Calu3 (cell line): ENCODE results near the gene PANK2. TPM values are rescaled to one million over a fixed set of nuclear protein-coding genes. Genes with fewer than 3 reads are reported as not detected.
"Not testable (repeated sequence)": the region's sequence is repeated elsewhere in the genome, so short reads cannot be mapped to it uniquely, and the experiment has no call there.

ENCODE experiments used
- BruUV-seq: library from RNA; stranded (reverse); fragments of 400-500 nt; replicated peaks from 2 replicates; lab custom pipeline; 2021; lab: Mats Ljungman, UMichigan
- CTCF ChIA-PET: fragments of 300-600 bp; sonication (Branson Sonifier 250); formaldehyde crosslinking; loops from one replicate; lab custom pipeline; 2022; ENCODE audit warnings: antibody characterized with exemption; lab: Charles Lee
- DNase-seq: peaks from one replicate; pipeline ENCODE4 v3.0.0; 2022
- H3K27ac Mint-ChIP-seq: one replicate; pipeline ENCODE4 v1.8.0; 2022; ENCODE audit warnings: mixed read lengths; ENCODE audit not compliant: unreplicated experiment
- H3K27me3 Mint-ChIP-seq: one replicate; pipeline ENCODE4 v1.8.0; 2022; ENCODE audit warnings: mixed read lengths; ENCODE audit not compliant: unreplicated experiment
- H3K36me3 Mint-ChIP-seq: one replicate; pipeline ENCODE4 v1.8.0; 2022; ENCODE audit warnings: mild to moderate bottlenecking, moderate library complexity, mixed read lengths; ENCODE audit not compliant: insufficient read depth, unreplicated experiment
- H3K4me1 Mint-ChIP-seq: one replicate; pipeline ENCODE4 v1.8.0; 2022; ENCODE audit warnings: mild to moderate bottlenecking, low read depth, mixed read lengths; ENCODE audit not compliant: unreplicated experiment
- H3K4me3 Mint-ChIP-seq: one replicate; pipeline ENCODE4 v1.8.0; 2022; ENCODE audit warnings: mild to moderate bottlenecking, low read depth, moderate library complexity, mixed read lengths; ENCODE audit not compliant: unreplicated experiment
- H3K9me3 Mint-ChIP-seq: one replicate; pipeline ENCODE4 v1.8.0; 2022; ENCODE audit warnings: low read depth, mixed read lengths; ENCODE audit not compliant: unreplicated experiment
- CTCF ChIP-seq: fragments of 200-600 bp; IDR thresholded peaks from one replicate; pipeline ENCODE4 v1.8.0; 2022; ENCODE audit warnings: antibody characterized with exemption; ENCODE audit not compliant: unreplicated experiment
- intact Hi-C: fragments of 100-400 bp; cut with micrococcal nuclease; formaldehyde crosslinking; loops from one replicate; pipeline ENCODE4 v1.10.0; 2022; ENCODE audit not compliant: unreplicated experiment
- total RNA-seq: library from RNA; stranded (reverse); gene quantifications from 2 replicates; pipeline ENCODE4 v1.2.3, GENCODE V29; 2022

The PANK2 gene
- total RNA-seq, 1 experiment from 2014 or later: 37.9 TPM

DNA sequence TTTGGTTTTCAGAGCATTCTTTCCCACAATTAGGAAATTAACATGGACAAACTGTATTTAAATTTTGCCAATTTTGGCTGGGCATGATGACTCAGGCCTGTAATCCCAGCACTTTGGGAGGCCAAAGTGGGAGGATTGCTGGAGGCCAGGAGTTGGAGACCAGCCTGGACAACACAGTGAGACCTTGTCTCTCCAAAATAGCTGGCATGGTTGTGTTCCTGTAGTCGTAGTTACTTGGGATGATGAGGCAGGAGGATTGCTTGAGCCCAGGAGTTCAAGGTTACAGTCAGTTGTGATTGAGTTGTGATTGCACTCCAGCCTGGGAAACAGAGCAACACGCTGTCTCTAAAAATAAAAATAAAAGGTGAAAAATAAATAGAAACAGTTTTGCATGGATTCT is 15.0 kb downstream of the PANK2 start:
- Mint-ChIP-seq H3K9me3 (no peaks in the 10 kb centered on the region), H3K36me3 (peaks cover 25% of the 10 kb centered on the region), H3K27me3 (no peaks in the 10 kb centered on the region), H3K4me3 (no peak overlapping the region), H3K4me1 (peaks cover 10% of the 10 kb centered on the region), H3K27ac (no peak overlapping the region)
- intact Hi-C loops: no loop called here
- CTCF ChIA-PET: no interaction called here
- no peak for TF ChIP-seq CTCF
- BruUV-seq: no TSS peak
- DNase-seq: no peak

DNA sequence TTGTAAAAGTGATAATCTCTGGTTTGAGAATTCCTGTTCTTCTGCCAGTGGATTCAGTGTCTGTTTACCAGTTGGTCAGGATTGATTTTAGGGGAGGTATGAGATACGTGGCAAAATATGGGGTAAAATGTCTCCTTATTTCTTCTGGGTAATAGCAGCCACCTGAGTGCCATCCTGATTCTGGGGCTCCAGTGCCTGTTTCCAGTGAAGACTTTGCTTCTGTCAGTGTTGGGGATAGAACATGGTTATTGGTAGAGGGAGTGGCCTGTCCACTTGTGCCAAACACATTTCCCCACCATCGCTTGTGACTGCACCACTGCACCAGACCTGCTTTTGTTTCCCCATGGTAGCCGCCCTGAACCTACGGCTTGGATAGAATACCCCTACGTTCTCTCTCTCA is 15.7 kb downstream of the PANK2 start:
- peaks cover 10% of the 10 kb centered on the region for H3K4me1 Mint-ChIP-seq
- DNase-seq: no peak
- no peaks in the 10 kb centered on the region for H3K27me3 Mint-ChIP-seq
- TF ChIP-seq CTCF: no peak
- peaks cover 28% of the 10 kb centered on the region for H3K36me3 Mint-ChIP-seq
- H3K9me3 Mint-ChIP-seq: no peaks in the 10 kb centered on the region
- H3K27ac Mint-ChIP-seq: no peak overlapping the region
- no peak overlapping the region for H3K4me3 Mint-ChIP-seq
- BruUV-seq: no TSS peak
- CTCF ChIA-PET: no interaction called here
- intact Hi-C loops: no loop called here

DNA sequence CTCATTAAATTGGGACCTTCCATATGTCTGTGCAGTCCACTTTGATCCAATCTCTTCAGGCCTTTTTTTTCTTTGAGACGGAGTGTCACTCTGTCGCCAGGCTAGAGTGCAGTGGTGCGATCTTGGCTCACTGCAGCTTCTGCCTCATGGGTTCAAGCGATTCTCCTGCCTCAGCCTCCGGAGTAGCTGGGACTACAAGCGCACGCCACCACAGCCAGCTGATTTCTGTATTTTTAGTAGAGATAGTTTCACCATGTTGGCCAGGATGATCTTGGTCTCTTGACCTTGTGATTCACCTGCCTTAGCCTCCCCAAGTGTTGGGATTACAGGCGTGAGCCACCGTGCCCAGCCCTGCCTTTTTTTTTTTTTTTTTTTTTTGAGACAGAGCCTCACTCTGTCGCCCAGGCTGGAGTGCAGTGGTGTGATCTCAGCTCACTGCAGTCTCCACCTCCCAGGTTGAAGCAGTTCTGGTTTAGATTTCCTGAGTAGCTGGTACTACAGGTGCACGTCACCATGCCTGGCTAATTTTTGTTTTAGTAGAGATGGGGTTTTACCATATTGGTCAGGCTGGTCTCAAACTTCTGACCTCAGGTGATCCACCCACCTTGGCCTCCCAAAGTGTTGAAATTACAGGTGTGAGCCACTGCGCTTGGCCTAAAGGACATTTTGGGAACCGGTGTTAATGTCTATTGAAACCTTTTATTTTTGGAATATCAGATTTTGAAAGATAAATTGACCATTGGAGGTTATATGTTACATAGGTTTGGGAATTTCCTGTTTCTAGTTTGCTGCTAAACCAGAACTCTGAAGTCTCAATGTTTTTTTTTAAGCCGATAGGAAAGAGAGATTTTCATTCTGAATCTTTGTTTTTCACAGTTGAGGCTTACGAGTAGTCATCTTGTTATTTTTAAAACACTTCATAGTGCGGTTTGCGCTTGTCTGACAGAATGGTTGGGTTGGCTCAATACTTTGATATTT is 17.8 kb downstream of the PANK2 start:
- H3K27ac Mint-ChIP-seq, CTCF ChIA-PET, H3K4me3 Mint-ChIP-seq, DNase-seq, H3K27me3 Mint-ChIP-seq, intact Hi-C loops, BruUV-seq, H3K9me3 Mint-ChIP-seq: not testable (repeated sequence)
- Mint-ChIP-seq H3K4me1 (peaks cover 11% of the 10 kb centered on the region), H3K36me3 (peaks cover 44% of the 10 kb centered on the region)

DNA sequence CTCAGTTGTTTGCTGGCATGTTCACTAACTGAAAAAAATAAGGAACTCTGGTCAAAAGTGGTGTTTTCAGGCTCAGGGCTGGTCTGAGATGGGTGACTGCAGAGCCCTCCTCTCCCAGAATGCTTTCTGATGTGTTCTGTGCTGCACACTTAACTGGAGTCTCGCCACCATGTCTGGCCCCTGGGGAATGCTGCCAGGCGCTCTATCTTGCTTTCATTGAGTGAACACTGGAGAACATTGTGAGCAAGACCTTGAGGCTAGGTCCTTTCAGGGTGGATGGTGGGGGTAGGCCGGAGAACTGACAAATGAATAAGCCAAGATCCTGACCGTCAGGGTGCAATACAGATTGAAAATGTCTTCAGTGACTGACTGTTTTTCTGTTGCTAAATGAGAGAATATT is 19.5 kb downstream of the PANK2 start:
- H3K36me3 Mint-ChIP-seq: peaks cover 49% of the 10 kb centered on the region
- DNase-seq: no peak
- intact Hi-C loops: no loop called here
- no TSS peak for BruUV-seq
- no peaks in the 10 kb centered on the region for H3K9me3 Mint-ChIP-seq
- H3K27me3 Mint-ChIP-seq: no peaks in the 10 kb centered on the region
- no peak overlapping the region for H3K4me3 Mint-ChIP-seq
- no peak overlapping the region for H3K27ac Mint-ChIP-seq
- H3K4me1 Mint-ChIP-seq: peaks cover 9% of the 10 kb centered on the region
- CTCF ChIA-PET: no interaction called here
- no peak for TF ChIP-seq CTCF

- TF ChIP-seq CTCF: no peak
- Mint-ChIP-seq H3K4me1 (peaks cover 17% of the 10 kb centered on the region), H3K9me3 (no peaks in the 10 kb centered on the region), H3K4me3 (no peak overlapping the region), H3K27ac (no peak overlapping the region), H3K27me3 (no peaks in the 10 kb centered on the region), H3K36me3 (peaks cover 48% of the 10 kb centered on the region)
- CTCF ChIA-PET: no interaction called here
- BruUV-seq: no TSS peak
- intact Hi-C loops: no loop called here
- DNase-seq: no peak
Observed at GRCh38 chr20:3909952-3910366, 20.8 kb downstream of the PANK2 start.
